ENCODE results near the gene ANGPTL1.
"Not testable (repeated sequence)": the region's sequence is repeated elsewhere in the genome, so short reads cannot be mapped to it uniquely, and the experiment has no call there.

The ANGPTL1 gene

GRCh38 chr1:178864326-178864725, 6.6 kb downstream of the ANGPTL1 start:
- no peak for DNase-seq

DNA sequence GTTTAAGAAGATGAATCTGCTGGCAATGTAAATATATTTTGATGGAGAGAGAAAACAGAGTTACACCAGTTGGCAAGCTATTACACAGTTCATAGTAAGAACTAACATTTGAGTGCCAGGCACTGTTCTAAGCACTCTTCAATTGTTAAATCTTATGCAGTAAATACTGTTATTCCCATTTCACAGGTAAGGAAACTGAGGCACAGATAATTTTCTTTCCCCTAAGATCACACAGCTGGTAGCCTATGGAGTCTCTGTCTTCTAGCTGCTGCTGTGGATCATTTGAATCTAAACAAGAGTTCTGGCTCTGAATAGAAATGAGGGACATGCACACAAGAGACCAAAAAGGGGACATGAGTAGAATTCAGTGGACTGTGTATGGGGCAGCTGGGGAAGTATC, 8.0 kb downstream of the ANGPTL1 start:
- no peak for DNase-seq

DNA sequence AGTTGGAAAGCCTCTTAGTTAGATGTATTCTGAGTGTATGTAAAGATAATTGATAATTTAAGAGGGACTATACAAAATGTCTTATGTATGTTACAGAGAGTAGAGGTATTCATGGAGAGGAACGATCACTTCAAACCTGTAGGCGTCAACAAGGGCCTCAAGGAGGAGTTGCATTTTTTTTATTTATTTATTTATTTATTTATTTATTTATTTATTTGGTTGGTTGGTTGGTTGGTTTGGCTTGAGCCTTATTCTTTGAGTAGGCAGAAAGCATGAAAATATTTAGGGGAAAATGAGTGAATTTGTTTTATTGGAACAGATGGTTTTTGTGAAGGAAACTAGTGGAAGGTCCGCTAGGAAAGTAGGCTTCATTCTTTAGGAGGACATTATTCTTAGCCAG, 8.5 kb downstream of the ANGPTL1 start:
- DNase-seq: no peak

GRCh38 chr1:178857126-178857525, 13.8 kb downstream of the ANGPTL1 start:
- no peak for DNase-seq

- no peak for DNase-seq
These were observed 21.0 kb downstream of the ANGPTL1 start for GRCh38 chr1:178849918-178850317.

DNA sequence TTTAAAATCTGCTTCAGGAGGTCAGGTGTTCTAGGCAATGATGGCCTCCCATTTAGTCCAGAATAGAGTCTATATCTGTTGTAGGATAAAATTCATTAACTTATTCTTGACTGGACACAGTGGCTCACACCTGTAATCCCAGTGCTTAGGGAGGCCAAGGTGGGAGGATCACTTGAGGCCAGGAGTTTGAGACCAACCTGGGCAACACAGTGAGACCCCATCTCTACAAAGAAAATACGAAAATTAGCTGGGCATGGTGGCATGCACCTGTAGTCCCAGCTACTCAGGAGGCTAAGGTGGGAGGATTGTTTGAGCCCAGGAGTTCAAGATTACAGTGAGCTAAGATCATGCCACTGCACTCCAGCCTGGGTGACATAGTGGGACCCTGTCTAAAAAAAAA, 23.0 kb downstream of the ANGPTL1 start:
- DNase-seq: not testable (repeated sequence)

- no peak for DNase-seq
These were observed 23.5 kb downstream of the ANGPTL1 start for GRCh38 chr1:178847396-178847849.

- DNase-seq: no peak
These were observed 24.6 kb downstream of the ANGPTL1 start for GRCh38 chr1:178846306-178846705.

GRCh38 chr1:178844436-178844835, 26.4 kb downstream of the ANGPTL1 start:
- DNase-seq: no peak

GRCh38 chr1:178825167-178825566, 45.7 kb downstream of the ANGPTL1 start:
- no peak for DNase-seq

DNA sequence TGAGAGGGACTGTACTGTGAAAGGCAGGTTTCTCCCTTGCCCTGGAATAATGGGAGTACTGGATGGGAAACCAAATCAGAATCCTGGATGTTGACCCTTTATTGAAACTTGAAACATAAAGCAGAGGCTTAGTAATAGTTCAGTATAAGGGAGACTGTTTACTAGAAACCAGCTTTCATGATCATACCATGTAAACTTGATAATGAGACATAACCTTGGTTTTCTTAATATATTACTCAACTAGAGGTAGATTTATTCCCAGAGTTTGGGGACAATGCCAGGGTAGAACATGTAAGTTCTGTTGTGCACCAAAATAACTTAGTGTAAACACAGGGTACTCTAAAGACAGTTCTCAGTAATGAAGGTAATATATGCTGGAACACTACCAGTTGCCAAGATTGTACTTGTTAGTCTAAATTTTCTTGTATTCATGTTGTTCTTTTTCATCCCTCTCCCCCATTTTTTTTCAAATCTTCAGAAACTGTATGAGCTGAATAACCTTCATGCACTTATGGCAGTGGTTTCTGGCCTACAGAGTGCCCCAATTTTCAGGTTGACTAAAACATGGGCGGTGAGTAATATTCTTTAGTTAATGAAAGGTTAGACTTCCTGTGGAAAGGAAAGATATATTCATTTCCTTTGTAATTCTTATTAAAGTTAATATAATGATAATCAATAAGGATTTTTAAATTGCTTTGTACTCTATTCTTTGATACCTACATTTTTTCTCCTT, 49.6 kb downstream of the ANGPTL1 start:
- no peak for DNase-seq

DNA sequence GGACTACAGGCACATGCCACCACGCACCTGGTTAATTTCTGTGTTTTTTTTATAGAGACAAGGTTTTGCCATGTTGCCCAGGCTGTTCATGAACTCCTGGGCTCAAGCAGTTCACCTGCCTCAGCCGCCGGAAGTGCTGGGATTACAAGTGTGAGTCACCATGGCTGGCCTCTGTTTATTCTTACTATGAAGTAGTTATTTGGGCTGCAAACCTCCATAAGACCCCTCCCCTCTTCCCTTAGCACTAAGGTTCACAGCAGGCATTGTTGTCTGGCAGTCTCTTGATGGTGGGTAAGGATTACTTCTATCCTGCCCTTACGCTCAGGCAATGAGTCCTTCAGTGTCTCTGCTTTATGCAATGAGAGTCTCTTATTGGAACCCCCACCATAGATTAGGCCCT, 51.8 kb downstream of the ANGPTL1 start:
- no peak for DNase-seq

- DNase-seq: no peak
These were observed 52.5 kb downstream of the ANGPTL1 start for GRCh38 chr1:178818416-178818815.

- DNase-seq: no peak
These were observed 60.3 kb downstream of the ANGPTL1 start for GRCh38 chr1:178810585-178810984.

DNA sequence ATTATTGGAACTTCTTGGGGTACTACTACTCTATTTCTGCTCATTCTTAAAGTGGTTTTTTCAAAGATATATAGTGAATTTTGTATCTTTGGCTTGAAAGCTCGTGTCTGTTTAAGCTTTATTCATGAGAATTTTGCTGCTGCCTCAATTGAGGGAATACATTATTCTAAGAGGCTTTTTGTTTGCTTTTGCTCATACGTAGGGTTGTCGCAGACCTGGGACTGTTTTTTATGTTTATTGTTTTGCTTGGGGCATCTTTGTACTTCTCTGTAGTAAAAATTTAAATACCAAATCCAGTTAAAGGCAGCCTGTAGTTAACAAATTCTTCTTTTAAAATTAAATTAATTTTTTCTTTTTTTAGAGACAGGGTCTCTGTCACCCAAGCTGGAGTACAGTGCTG, 62.3 kb downstream of the ANGPTL1 start:
- DNase-seq: no peak

DNA sequence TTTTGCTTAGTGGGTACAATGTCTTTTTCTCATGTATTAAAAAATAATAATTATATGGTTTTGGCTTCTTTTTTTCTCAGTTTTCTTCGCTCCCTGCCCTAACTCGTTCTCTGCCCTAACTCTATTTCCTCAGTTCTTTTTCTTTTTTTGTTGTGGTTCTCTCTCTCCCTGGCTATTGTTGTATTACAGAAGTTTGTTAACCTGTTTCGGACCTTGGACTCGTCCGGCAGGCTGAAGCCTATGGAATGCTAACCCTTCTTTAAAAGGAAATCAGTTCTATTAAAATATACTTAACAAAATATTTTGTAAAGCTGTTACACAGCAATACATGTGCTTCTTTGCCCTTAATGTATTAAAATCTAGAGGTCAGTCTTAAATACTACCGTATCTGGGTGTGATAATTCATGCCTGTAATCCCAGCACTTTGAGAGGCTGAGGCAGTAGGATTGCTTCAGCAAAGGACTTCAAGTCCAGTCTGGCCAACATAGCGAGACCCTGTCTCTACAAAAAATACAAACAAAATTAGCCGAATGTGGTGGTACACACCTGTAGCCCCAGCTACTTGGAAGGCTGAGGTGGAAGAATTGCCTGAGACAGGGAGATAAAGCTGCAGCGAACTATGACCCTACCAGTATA, 64.1 kb downstream of the ANGPTL1 start:
- DNase-seq: no peak

GRCh38 chr1:178802873-178803272, 68.0 kb downstream of the ANGPTL1 start:
- DNase-seq: no peak
